Small intestine (tissue), 4 donors: Measurements from ENCODE around the gene PRR27. TPM values are rescaled to one million over a fixed set of nuclear protein-coding genes. Genes with fewer than 3 reads are reported as not detected.

Source experiments
- polyA plus RNA-seq, 4 donors: library from polyadenylated mRNA; stranded (reverse) in 3 of 4; unstranded in 1 of 4; fragments of 200-250 nt in 3 of 4; fragments of 120-200 nt in 1 of 4; gene quantifications; one replicate each; pipeline versions ENCODE4 v1.2.1 to v1.2.3, GENCODE V29; 2013
- donor health status: healthy with polysubstance abuse.
- donor health status: Bipolar disorder and iron deficiency.
- donor health status: healthy.

PRR27 gene
- polyA plus RNA-seq, 4 donors = 0.03 TPM; not detected in 3

Other genes starting within 250 kb of the PRR27 start
- not detected for gene CSN1S1, start 223.2 kb upstream of the PRR27 start, polyA plus RNA-seq
- gene CSN2, start 188.5 kb upstream of the PRR27 start, polyA plus RNA-seq = under 1 TPM in 1 of 4 donors, not detected in 3; 0.13 TPM
- not detected for gene STATH, start 158.3 kb upstream of the PRR27 start, polyA plus RNA-seq
- not detected for gene HTN3, start 125.8 kb upstream of the PRR27 start, polyA plus RNA-seq
- not detected for gene HTN1, start 103.8 kb upstream of the PRR27 start, polyA plus RNA-seq
- 1 to 10 TPM in 1 of 4 donors, under 1 TPM in 2, not detected in 1; 0.09 to 1.7 (median 0.89) TPM for gene ODAM, start 41.5 kb downstream of the PRR27 start, polyA plus RNA-seq
- gene FDCSP, start 71.9 kb downstream of the PRR27 start, polyA plus RNA-seq = 10 to 100 TPM in 1 of 4 donors, not detected in 3; 15.1 TPM
- not detected for gene CSN3, start 88.4 kb downstream of the PRR27 start, polyA plus RNA-seq
- not detected for gene CABS1, start 180.7 kb downstream of the PRR27 start, polyA plus RNA-seq
- gene SMR3A, start 206.5 kb downstream of the PRR27 start, polyA plus RNA-seq = not detected
- gene SMR3B, start 228.9 kb downstream of the PRR27 start, polyA plus RNA-seq = not detected
- gene OPRPN, start 243.7 kb downstream of the PRR27 start, polyA plus RNA-seq = not detected